HepG2 (cell line): Measurements from ENCODE around the gene TTC23. TPM values are rescaled to one million over a fixed set of nuclear protein-coding genes. Genes with fewer than 3 reads are reported as not detected.

Experiments
- ATAC-seq: fragments of 200-7000 bp; cut with Tn5 transposase; 3 replicates; pipeline ENCODE4 v1.9.1; 2020; ENCODE audit warnings: mild to moderate bottlenecking, moderate library complexity
- BruUV-seq: library from RNA; stranded (reverse); fragments of 400-500 nt; replicated peaks from 2 replicates; lab custom pipeline; 2021; lab: Mats Ljungman, UMichigan
- CTCF ChIA-PET: fragments of 300-600 bp; formaldehyde crosslinking; extraction: SDS; loops from one replicate; lab custom pipeline; 2021; ENCODE audit warnings: low total read pairs, inconsistent platforms, low intra/inter-chr PET ratio; lab: Yijun Ruan, JAX
- POLR2A ChIA-PET: fragments of 350-600 bp; sonication (Branson Sonifier 250); formaldehyde crosslinking; loops from one replicate; lab custom pipeline; 2020; ENCODE audit warnings: antibody characterized with exemption, inconsistent platforms; lab: Yijun Ruan, JAX
- DNase-seq: peaks from one replicate; pipeline ENCODE4 v3.0.0-alpha.2; 2015; ENCODE audit warnings: low spot score
- FAIRE-seq: peaks from 3 replicates; lab custom pipeline; 2011; peaks lifted over from hg19 to GRCh38; lab: Jason Lieb, UNC
- H2AFZ ChIP-seq: one replicate; pipeline ENCODE4 v1.6.1; 2011; ENCODE audit warnings: low read length, inconsistent platforms
- H3K27ac ChIP-seq: fragments of 300-600 bp; 3 replicates; pipeline ENCODE4 v1.8.0; 2011; ENCODE audit warnings: mixed run types, mild to moderate bottlenecking, mixed read lengths, low read length, inconsistent platforms; ENCODE audit not compliant: insufficient read depth; ENCODE audit errors: extremely low read length
- H3K27me3 ChIP-seq, 2 experiments: fragments of 200-600 bp in 1 of 2; 2 replicates in 1 of 2; 3 replicates in 1 of 2; pipeline versions ENCODE4 v1.6.0 to v1.8.0; 2011; ENCODE audit warnings: low read length in 2 of 2, mild to moderate bottlenecking in 2 of 2, moderate library complexity in 2 of 2, inconsistent platforms in 1 of 2; ENCODE audit not compliant: insufficient read depth in 2 of 2, control insufficient read depth in 1 of 2
- H3K36me3 ChIP-seq, 2 experiments: fragments of 200-600 bp in 1 of 2; replicated peaks in 1 of 2; 2 replicates in 1 of 2; 3 replicates in 1 of 2; pipeline versions ENCODE4 v1.5.1 to v1.8.0; 2011; ENCODE audit warnings: low read length in 2 of 2, inconsistent platforms in 1 of 2; ENCODE audit not compliant: insufficient read depth in 2 of 2, control insufficient read depth in 1 of 2
- H3K4me1 ChIP-seq: 2 replicates; pipeline ENCODE4 v1.5.1; 2012; ENCODE audit warnings: low read length, inconsistent platforms; ENCODE audit not compliant: insufficient read depth
- H3K4me2 ChIP-seq: 2 replicates; pipeline ENCODE4 v1.6.0; 2011; ENCODE audit warnings: low read depth, low read length, inconsistent platforms
- H3K4me3 ChIP-seq, 3 experiments: fragments of 200-600 bp in 1 of 3; sonication (generic), shearing (Covaris generic) in 1 of 3; replicated peaks in 1 of 3; 2 replicates each; pipeline ENCODE4 v1.5.1; 2011 to 2016; ENCODE audit warnings: low read length in 3 of 3, inconsistent platforms in 2 of 3, low read depth in 2 of 3, mild to moderate bottlenecking in 2 of 3, control low read depth in 1 of 3, mixed read lengths in 1 of 3; ENCODE audit not compliant: insufficient read depth in 1 of 3
- H3K79me2 ChIP-seq: one replicate; pipeline ENCODE4 v1.6.1; 2011; ENCODE audit warnings: low read length, inconsistent platforms; ENCODE audit not compliant: insufficient read depth
- H3K9ac ChIP-seq: 2 replicates; pipeline ENCODE4 v1.6.0; 2011; ENCODE audit warnings: mild to moderate bottlenecking, low read depth, low read length, inconsistent platforms; ENCODE audit not compliant: insufficient read depth
- H3K9me3 ChIP-seq: 2 replicates; pipeline ENCODE4 v1.5.1; 2012; ENCODE audit warnings: mild to moderate bottlenecking, low read length
- H4K20me1 ChIP-seq: 2 replicates; pipeline ENCODE4 v1.6.0; 2011; ENCODE audit warnings: inconsistent platforms, mild to moderate bottlenecking, low read length, moderate library complexity; ENCODE audit not compliant: insufficient read depth
- HIC2 ChIP-seq: sonication (generic); formaldehyde crosslinking; IDR thresholded peaks from 2 replicates; pipeline ENCODE4 v1.9.0; 2022; ENCODE audit warnings: low read depth, missing genetic modification reagents
- KDM2A ChIP-seq: sonication (generic); formaldehyde crosslinking; IDR thresholded peaks from 2 replicates; pipeline ENCODE4 v1.4.0; 2020; ENCODE audit warnings: low read depth, missing genetic modification reagents, borderline replicate concordance
- PATZ1 ChIP-seq: sonication (generic); formaldehyde crosslinking; IDR thresholded peaks from 2 replicates; pipeline ENCODE4 v1.4.0; 2020; ENCODE audit warnings: missing genetic modification reagents
- PCBP1 ChIP-seq: fragments of 200-400 bp; formaldehyde crosslinking; IDR thresholded peaks from 2 replicates; pipeline ENCODE4 v1.6.1; 2017; ENCODE audit warnings: mild to moderate bottlenecking, low read depth, low read length, borderline replicate concordance
- SIN3B ChIP-seq: fragments of 150-350 bp; IDR thresholded peaks from 2 replicates; pipeline ENCODE4 v1.6.1; 2014; ENCODE audit warnings: low read length
- TBX2 ChIP-seq: sonication (generic); formaldehyde crosslinking; IDR thresholded peaks from 2 replicates; pipeline ENCODE4 v1.5.0; 2020; ENCODE audit warnings: missing genetic modification reagents, mild to moderate bottlenecking, borderline replicate concordance
- ZNF20 ChIP-seq: sonication (generic); formaldehyde crosslinking; IDR thresholded peaks from 2 replicates; pipeline ENCODE4 v1.4.0; 2020; ENCODE audit warnings: mild to moderate bottlenecking, moderate library complexity, missing genetic modification reagents
- ZUFSP ChIP-seq: sonication (generic); formaldehyde crosslinking; IDR thresholded peaks from 2 replicates; pipeline ENCODE4 v1.9.0; 2021; ENCODE audit warnings: missing genetic modification reagents, mild to moderate bottlenecking, borderline replicate concordance
- WGBS: methylation state at CpG from one replicate; pipeline ENCODE4 v1.1.6; 2017; ENCODE audit warnings: low lambda C conversion rate; 5-methylcytosine and 5-hydroxymethylcytosine counted together
- in situ Hi-C: cut with HindIII; loops from 2 replicates; pipeline ENCODE4 v1.10.0; 2017; ENCODE audit warnings: low pct_unique_long_range_greater_than_20kb; ENCODE audit not compliant: extremely low pct_ligation_motif_present
- intact Hi-C: fragments of 100-400 bp; cut with micrococcal nuclease; formaldehyde crosslinking; loops from one replicate; pipeline ENCODE4 v1.10.0; 2022; ENCODE audit not compliant: unreplicated experiment
- polyA plus RNA-seq, 8 experiments: library from polyadenylated mRNA; depleted of rRNA in 3 of 8; stranded (reverse) in 7 of 8; unstranded in 1 of 8; fragments of >200 nt; fragmentation: Illumina TruSeq in 4 of 8; extraction: Trizol in 4 of 8; gene quantifications; 2 replicates each; pipeline versions ENCODE4 v1.2.1 to v1.2.3, GENCODE V29; 2011 to 2016; ENCODE audit warnings: low read depth in 4 of 8, missing spikeins in 1 of 8, mixed read lengths in 1 of 8; ENCODE audit not compliant: insufficient read depth in 1 of 8
- total RNA-seq, 5 experiments: library from RNA; depleted of rRNA; stranded (reverse); fragments of >200 nt; fragmentation: Illumina TruSeq; extraction: Trizol; gene quantifications; 2 replicates each; pipeline ENCODE4 v1.2.3, GENCODE V29; 2016; ENCODE audit warnings: low read depth in 1 of 5
- TF ChIP-seq, protein P1 (sequence below): sonication (generic); formaldehyde crosslinking; IDR thresholded peaks from 2 replicates; pipeline ENCODE4 v1.5.0; 2020; ENCODE audit warnings: mild to moderate bottlenecking, missing genetic modification reagents, borderline replicate concordance
- TF ChIP-seq, protein P2 (sequence below): sonication (generic); formaldehyde crosslinking; IDR thresholded peaks from 2 replicates; pipeline ENCODE4 v1.8.0; 2022; ENCODE audit warnings: mild to moderate bottlenecking, missing genetic modification reagents; ENCODE audit not compliant: insufficient replicate concordance

The TTC23 gene
- total and polyA plus RNA-seq, 2 of the 13 experiments (the other 11 are each of a cell fraction or from before 2014, with no cell fraction given): 1.6 to 11.7 TPM

DNA sequence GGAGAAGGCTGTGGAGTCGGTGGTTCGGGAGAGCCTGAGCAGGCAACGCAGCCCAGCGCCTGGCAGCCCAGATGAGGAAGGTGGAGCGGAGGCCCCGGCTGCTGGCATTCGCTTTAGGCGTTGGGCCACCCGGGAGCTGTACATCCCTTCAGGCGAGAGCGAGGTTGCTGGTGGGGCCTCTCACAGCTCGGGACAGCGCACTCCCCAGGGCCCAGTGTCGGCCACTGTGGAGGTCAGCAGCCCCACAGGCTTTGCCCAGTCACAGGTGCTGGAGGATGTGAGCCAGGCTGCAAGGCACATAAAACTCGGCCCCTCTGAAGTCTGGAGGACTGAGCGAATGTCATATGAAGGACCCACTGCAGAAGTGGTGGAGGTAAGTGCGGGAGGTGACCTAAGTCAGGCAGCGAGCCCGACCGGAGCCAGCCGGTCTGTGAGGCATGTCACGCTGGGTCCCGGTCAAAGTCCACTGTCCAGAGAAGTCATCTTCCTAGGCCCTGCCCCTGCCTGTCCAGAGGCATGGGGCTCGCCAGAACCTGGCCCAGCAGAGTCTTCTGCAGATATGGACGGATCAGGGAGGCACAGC is 117.8 kb downstream of the TTC23 start:
- Histone ChIP-seq H3K4me1 (peaks cover 47% of the 10 kb centered on the region), H3K36me3 (peaks cover 0 to 5% of the 10 kb centered on the region in 2 experiments; a peak in 1 of 5 replicates), H3K9ac (peak overlapping the region; percentile 35; the same call in 1 of the 2 replicates), H2AFZ (no peak overlapping the region), H3K27ac (peak overlapping the region; percentile 47), H3K9me3 (no peaks in the 10 kb centered on the region), H3K4me3 (peak overlapping the region in 1 of 3 experiments; percentile 29; a peak in 1 of 6 replicates), H3K79me2 (no peaks in the 10 kb centered on the region), H4K20me1 (no peaks in the 10 kb centered on the region), H3K4me2 (peak overlapping the region; percentile 43), H3K27me3 (no peaks in the 10 kb centered on the region)
- ATAC-seq: peak; percentile 99
- FAIRE-seq: peak; percentile 36
- CTCF ChIA-PET: no interaction called here
- DNase-seq: peak; percentile 83
- TSS peak; percentile 23 for BruUV-seq
- in situ Hi-C loops: no loop called here
- POLR2A ChIA-PET: interaction anchor here (1.3 kb wide), 1 partner anchor 26 kb away, joined by 5 read pairs; the partner anchor contains the start of gene SYNM
- intact Hi-C loops: loop anchor here (2.0 kb wide), 1 partner anchor 31 kb away; no protein-coding TSS in a partner anchor
- 67% methylated on average over 13 of the region's 25 CpGs for WGBS
- TF ChIP-seq ZUFSP (CRISPR knock-in tag) (no peak), PATZ1 (CRISPR knock-in tag) (0 out of 2 replicates have a peak, but pooled peaks have one; percentile 43), KDM2A (CRISPR knock-in tag) (peak; percentile 59; the same call in 1 of the 2 replicates), SIN3B (no peak), ZNF20 (CRISPR knock-in tag) (no peak), PCBP1 (no peak), TBX2 (CRISPR knock-in tag) (no peak), HIC2 (CRISPR knock-in tag) (no peak)
- TF ChIP-seq, protein P1, sequence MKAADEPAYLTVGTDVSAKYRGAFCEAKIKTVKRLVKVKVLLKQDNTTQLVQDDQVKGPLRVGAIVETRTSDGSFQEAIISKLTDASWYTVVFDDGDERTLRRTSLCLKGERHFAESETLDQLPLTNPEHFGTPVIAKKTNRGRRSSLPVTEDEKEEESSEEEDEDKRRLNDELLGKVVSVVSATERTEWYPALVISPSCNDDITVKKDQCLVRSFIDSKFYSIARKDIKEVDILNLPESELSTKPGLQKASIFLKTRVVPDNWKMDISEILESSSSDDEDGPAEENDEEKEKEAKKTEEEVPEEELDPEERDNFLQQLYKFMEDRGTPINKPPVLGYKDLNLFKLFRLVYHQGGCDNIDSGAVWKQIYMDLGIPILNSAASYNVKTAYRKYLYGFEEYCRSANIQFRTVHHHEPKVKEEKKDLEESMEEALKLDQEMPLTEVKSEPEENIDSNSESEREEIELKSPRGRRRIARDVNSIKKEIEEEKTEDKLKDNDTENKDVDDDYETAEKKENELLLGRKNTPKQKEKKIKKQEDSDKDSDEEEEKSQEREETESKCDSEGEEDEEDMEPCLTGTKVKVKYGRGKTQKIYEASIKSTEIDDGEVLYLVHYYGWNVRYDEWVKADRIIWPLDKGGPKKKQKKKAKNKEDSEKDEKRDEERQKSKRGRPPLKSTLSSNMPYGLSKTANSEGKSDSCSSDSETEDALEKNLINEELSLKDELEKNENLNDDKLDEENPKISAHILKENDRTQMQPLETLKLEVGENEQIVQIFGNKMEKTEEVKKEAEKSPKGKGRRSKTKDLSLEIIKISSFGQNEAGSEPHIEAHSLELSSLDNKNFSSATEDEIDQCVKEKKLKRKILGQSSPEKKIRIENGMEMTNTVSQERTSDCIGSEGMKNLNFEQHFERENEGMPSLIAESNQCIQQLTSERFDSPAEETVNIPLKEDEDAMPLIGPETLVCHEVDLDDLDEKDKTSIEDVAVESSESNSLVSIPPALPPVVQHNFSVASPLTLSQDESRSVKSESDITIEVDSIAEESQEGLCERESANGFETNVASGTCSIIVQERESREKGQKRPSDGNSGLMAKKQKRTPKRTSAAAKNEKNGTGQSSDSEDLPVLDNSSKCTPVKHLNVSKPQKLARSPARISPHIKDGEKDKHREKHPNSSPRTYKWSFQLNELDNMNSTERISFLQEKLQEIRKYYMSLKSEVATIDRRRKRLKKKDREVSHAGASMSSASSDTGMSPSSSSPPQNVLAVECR (CRISPR knock-in tag): peak; percentile 45; the same call in 1 of the 2 replicates
- TF ChIP-seq, protein P2, sequence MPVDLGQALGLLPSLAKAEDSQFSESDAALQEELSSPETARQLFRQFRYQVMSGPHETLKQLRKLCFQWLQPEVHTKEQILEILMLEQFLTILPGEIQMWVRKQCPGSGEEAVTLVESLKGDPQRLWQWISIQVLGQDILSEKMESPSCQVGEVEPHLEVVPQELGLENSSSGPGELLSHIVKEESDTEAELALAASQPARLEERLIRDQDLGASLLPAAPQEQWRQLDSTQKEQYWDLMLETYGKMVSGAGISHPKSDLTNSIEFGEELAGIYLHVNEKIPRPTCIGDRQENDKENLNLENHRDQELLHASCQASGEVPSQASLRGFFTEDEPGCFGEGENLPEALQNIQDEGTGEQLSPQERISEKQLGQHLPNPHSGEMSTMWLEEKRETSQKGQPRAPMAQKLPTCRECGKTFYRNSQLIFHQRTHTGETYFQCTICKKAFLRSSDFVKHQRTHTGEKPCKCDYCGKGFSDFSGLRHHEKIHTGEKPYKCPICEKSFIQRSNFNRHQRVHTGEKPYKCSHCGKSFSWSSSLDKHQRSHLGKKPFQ (CRISPR knock-in tag): no peak
